MM.1S (cell line): ENCODE data around the gene LTBR.
A peak's percentile ranks its signal among the peaks of the same experiment; 100 is the strongest.

Experiments used
- DNase-seq: peaks from one replicate; pipeline ENCODE4 v3.0.0-alpha.2; 2015
- H2AFZ ChIP-seq: fragments of 300-600 bp; sonication (generic); 2 replicates; pipeline ENCODE4 v1.6.0; 2016; ENCODE audit warnings: antibody characterized with exemption, low read length
- H3F3A ChIP-seq: fragments of 300-600 bp; sonication (generic); 2 replicates; pipeline ENCODE4 v1.6.1; 2016; ENCODE audit warnings: mild to moderate bottlenecking, antibody characterized with exemption, low read length, moderate library complexity, mixed read lengths; ENCODE audit not compliant: insufficient read depth
- H3K27ac ChIP-seq: fragments of 300-600 bp; sonication (generic); 2 replicates; pipeline ENCODE4 v1.5.1; 2016; ENCODE audit warnings: mild to moderate bottlenecking, low read length
- H3K27me3 ChIP-seq: fragments of 300-600 bp; sonication (generic); replicated peaks from 2 replicates; pipeline ENCODE4 v1.6.0; 2016; ENCODE audit warnings: low read length; ENCODE audit not compliant: insufficient read depth
- H3K36me3 ChIP-seq: fragments of 300-600 bp; sonication (generic); replicated peaks from 2 replicates; pipeline ENCODE4 v1.6.1; 2016; ENCODE audit warnings: mild to moderate bottlenecking, low read length, mixed read lengths; ENCODE audit not compliant: insufficient read depth
- H3K4me1 ChIP-seq: fragments of 300-600 bp; sonication (generic); 2 replicates; pipeline ENCODE4 v1.6.1; 2016; ENCODE audit warnings: low read length, mixed read lengths
- H3K4me2 ChIP-seq: fragments of 300-600 bp; sonication (generic); 2 replicates; pipeline ENCODE4 v1.6.0; 2016; ENCODE audit warnings: low read depth, low read length
- H3K4me3 ChIP-seq: fragments of 300-600 bp; sonication (generic); 2 replicates; pipeline ENCODE4 v1.5.1; 2016; ENCODE audit warnings: low read length, mixed read lengths
- H3K79me2 ChIP-seq: fragments of 300-600 bp; sonication (generic); 2 replicates; pipeline ENCODE4 v1.6.1; 2016; ENCODE audit warnings: mixed run types, low read length, mixed read lengths
- H3K9ac ChIP-seq: fragments of 300-600 bp; sonication (generic); 2 replicates; pipeline ENCODE4 v1.6.1; 2016; ENCODE audit warnings: low read length, mixed read lengths
- H3K9me2 ChIP-seq: fragments of 300-600 bp; sonication (generic); replicated peaks from 2 replicates; pipeline ENCODE4 v1.6.1; 2016; ENCODE audit warnings: mild to moderate bottlenecking, low read length, mixed read lengths; ENCODE audit not compliant: insufficient read depth
- H3K9me3 ChIP-seq: fragments of 300-600 bp; sonication (generic); replicated peaks from 2 replicates; pipeline ENCODE4 v1.6.1; 2016; ENCODE audit warnings: mild to moderate bottlenecking, low read length, mixed read lengths; ENCODE audit not compliant: insufficient read depth
- H4K20me1 ChIP-seq: fragments of 300-600 bp; sonication (generic); 2 replicates; pipeline ENCODE4 v1.6.1; 2016; ENCODE audit warnings: mild to moderate bottlenecking, low read length, moderate library complexity, mixed read lengths; ENCODE audit not compliant: insufficient read depth
- CTCF ChIP-seq: fragments of 300-600 bp; sonication (generic); IDR thresholded peaks from 2 replicates; pipeline ENCODE4 v1.5.1; 2016; ENCODE audit warnings: antibody characterized with exemption, low read length, mixed read lengths
- EZH2 ChIP-seq: fragments of 300-600 bp; sonication (generic); optimal IDR thresholded peaks from 2 replicates; pipeline ENCODE3; 2017; ENCODE audit warnings: low read depth, mild to moderate bottlenecking, antibody characterized with exemption, low read length, mixed read lengths
- EZH2phosphoT487 ChIP-seq: fragments of 300-600 bp; sonication (generic); IDR thresholded peaks from 2 replicates; pipeline ENCODE4 v1.6.1; 2018; ENCODE audit warnings: antibody characterized with exemption, low read length

The LTBR gene

DNA sequence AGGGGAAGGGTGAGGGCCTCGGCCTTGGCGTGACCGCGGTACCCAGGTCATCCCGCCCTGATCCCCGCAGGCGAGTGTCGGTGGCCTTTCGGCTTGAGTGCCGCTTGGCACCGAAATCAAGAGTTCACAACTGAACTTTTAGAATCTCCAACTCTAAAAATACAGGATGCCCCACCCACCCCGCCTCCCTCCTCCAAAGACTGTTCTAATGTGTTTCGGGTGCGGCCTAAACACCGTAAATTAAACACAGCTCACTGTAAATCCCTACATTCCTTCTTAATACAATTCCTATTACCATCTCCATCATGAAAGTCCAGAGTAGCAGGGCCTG, 20.0 kb upstream of the LTBR start:
- H2AFZ ChIP-seq, result peak overlapping the region; percentile 85
- H3K36me3 ChIP-seq, result no peaks in the 10 kb centered on the region
- H3K9me3 ChIP-seq, result no peaks in the 10 kb centered on the region
- H3K9ac ChIP-seq, result peak overlapping the region; percentile 93
- TF ChIP-seq EZH2phosphoT487 (no peak), EZH2 (no peak), CTCF (no peak)
- no peaks in the 10 kb centered on the region for H4K20me1 ChIP-seq
- peaks cover 49% of the 10 kb centered on the region for H3F3A ChIP-seq
- no peaks in the 10 kb centered on the region for H3K79me2 ChIP-seq
- peak; percentile 59 for DNase-seq
- peak overlapping the region; percentile 91 for H3K27ac ChIP-seq
- no peaks in the 10 kb centered on the region for H3K27me3 ChIP-seq
- peaks cover 50% of the 10 kb centered on the region for H3K4me1 ChIP-seq
- H3K9me2 ChIP-seq, result no peaks in the 10 kb centered on the region
- H3K4me3 ChIP-seq, result peak overlapping the region; percentile 82
- peak overlapping the region; percentile 94 for H3K4me2 ChIP-seq

DNA sequence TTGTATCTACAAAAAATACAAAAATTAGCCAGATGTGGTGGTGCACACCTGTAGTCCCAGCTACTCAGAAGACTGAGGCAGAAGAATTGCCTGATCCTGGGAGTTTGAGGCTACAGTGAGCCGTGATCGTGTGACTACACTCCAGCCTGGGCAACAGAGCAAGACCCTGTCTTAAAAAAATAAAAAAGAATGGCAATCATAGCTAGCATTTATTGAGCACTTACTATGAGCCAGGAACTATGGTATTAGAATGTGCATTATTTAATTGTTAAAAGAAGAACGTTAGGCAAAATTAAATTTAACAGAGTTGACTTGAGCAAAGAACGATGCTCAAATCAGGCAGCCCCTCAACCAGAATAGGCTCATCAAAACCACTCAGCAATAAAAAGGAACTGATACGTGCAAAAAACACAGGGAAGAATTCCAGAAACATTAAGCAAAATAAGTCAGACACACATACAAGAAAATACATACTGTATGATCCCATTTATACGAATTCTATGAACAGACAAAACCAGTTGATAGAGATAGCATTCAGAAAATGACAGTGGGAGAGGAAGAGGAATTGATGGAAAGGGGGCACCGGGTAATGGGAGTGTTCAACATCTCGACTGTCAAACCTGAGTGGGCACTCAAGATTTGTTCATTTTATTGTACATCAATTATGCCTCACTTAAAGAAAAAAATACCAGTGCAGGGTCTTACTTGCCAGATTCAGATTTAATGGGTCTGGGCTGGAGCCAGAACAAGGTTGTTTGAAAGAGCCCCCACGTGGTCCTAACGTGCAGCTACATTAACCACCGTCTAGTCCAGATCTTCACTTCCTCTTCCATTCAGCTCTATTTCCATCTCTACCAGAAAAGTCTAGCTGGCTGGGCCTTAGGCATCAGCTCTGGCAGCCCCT, 16.6 kb upstream of the LTBR start:
- H3K9me2 ChIP-seq, result no peaks in the 10 kb centered on the region
- H3K9ac ChIP-seq, result no peak overlapping the region
- TF ChIP-seq EZH2phosphoT487 (no peak), CTCF (peak; percentile 50)
- H3K27me3 ChIP-seq, result no peaks in the 10 kb centered on the region
- peak overlapping the region; percentile 10; the same call in 1 of the 2 replicates for H3K4me2 ChIP-seq
- H3K9me3 ChIP-seq, result no peaks in the 10 kb centered on the region
- H2AFZ ChIP-seq, result no peak overlapping the region
- H3F3A ChIP-seq, result peaks cover 24% of the 10 kb centered on the region
- H4K20me1 ChIP-seq, result no peaks in the 10 kb centered on the region
- H3K36me3 ChIP-seq, result no peaks in the 10 kb centered on the region
- peak; percentile 57 for DNase-seq
- peak overlapping the region; percentile 26; the same call in 1 of the 2 replicates for H3K27ac ChIP-seq
- peaks cover 23% of the 10 kb centered on the region for H3K4me1 ChIP-seq
- H3K4me3 ChIP-seq, result no peak overlapping the region
- H3K79me2 ChIP-seq, result no peaks in the 10 kb centered on the region

GRCh38 chr12:6367969-6368892, 15.7 kb upstream of the LTBR start:
- Histone ChIP-seq H3K9me2 (no peaks in the 10 kb centered on the region), H3K4me2 (peak overlapping the region; percentile 10; the same call in 1 of the 2 replicates), H3K4me3 (no peak overlapping the region), H3K9me3 (no peaks in the 10 kb centered on the region), H3K27ac (peak overlapping the region; percentile 26; the same call in 1 of the 2 replicates), H3F3A (peaks cover 21% of the 10 kb centered on the region), H3K79me2 (no peaks in the 10 kb centered on the region), H3K27me3 (no peaks in the 10 kb centered on the region), H3K4me1 (peaks cover 27% of the 10 kb centered on the region), H3K36me3 (no peaks in the 10 kb centered on the region), H2AFZ (no peak overlapping the region), H4K20me1 (no peaks in the 10 kb centered on the region), H3K9ac (no peak overlapping the region)
- no peak for TF ChIP-seq EZH2
- no peak for TF ChIP-seq CTCF
- no peak for TF ChIP-seq EZH2phosphoT487
- DNase-seq, result peak; percentile 43
